OCI-LY1 (cell line): ENCODE data around the gene USP47.

Experiments
- CTCF ChIP-seq: fragments of 200-600 bp; sonication (generic), shearing (Covaris generic); IDR thresholded peaks from 2 replicates; pipeline ENCODE4 v1.5.1; 2017; ENCODE audit warnings: mild to moderate bottlenecking, antibody characterized with exemption, low read length, moderate library complexity, mixed read lengths
- EZH2 ChIP-seq: fragments of 200-600 bp; sonication (generic), shearing (Covaris generic); IDR thresholded peaks from 2 replicates; pipeline ENCODE4 v1.8.0; 2017; ENCODE audit warnings: borderline replicate concordance, mixed run types, mild to moderate bottlenecking, antibody characterized with exemption, low read length, moderate library complexity, mixed read lengths

DNA sequence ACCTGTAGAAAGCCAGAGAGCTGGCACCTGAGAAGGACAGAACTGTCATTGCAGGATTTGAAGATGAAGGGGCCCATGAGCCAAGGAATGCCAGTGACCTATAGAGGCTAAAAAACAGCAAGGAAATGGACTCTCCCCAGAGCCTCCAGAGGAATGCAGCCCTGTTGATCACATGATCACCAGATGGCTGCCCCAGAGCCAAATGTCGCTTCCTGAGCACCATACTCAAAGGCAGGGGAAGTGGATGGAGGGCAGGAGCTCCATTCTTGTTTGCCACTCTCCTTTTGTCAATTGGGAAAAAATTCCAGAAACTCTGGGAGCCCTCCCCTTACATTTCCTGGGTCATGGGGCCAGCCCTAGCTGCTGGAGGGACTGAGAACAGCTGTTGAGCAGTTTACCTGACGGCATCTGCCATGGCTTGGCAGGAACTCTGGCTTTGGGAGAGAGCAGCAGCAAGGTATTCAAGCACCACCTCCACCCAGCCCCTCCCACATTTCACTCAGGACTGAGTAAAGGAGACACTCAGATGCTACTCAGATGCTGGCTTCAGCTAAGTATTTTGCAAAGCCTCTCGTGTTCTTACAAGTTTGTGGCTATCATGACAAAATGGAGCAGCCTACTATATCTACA lies 119.7 kb downstream of the USP47 start:
- TF ChIP-seq CTCF (no peak), EZH2 (no peak)
